Liver (tissue), 3 donors: ENCODE data around the gene BRWD1.

Experiments
- EGR1 ChIP-seq, 2 donors: IDR thresholded peaks; 2 replicates each; pipeline ENCODE4 v1.6.1; 2016 to 2018; ENCODE audit warnings: antibody characterized with exemption in 2 of 2, low read depth in 2 of 2
- TF ChIP-seq, protein P1 (sequence below): fragments of 150-350 bp; IDR thresholded peaks from 2 replicates; pipeline ENCODE4 v1.5.1; 2017; ENCODE audit warnings: improper control_type of control experiment, low read depth, low read length; ENCODE audit not compliant: missing input control
- donor health status: healthy.
- donor health status: healthy.

DNA sequence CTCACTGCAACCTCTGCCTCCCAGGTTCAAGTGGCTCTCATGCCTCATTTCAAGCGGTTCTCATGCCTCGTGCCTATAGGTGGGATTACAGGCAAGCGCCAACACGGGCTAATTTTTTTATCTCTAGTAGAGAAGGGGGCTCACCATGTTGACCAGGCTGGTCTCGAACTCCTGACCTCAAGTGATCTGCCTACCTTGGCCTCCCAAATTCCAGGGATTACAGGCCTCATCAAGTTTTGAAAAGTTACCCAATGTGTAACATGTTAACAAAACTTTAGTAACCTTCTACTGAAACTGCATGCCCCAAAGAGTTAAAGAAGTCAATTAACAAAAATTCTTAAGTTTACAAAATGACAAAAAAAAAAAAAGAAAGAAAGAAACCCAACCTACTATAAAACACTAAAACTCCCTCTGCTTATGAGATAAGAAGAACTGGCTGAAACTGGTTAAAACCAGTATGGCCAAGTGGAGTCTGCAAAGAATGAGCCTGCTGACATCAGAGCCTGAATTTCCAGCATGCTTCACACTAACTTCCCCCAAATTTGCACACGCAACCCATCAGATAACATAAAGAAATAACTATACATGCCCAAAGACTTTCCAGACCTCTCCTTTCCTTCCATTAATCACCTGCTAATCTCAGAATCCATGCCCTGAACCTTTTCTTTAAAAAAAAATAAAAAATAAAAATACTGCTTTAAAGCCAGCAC lies 104.7 kb downstream of the BRWD1 start:
- TF ChIP-seq, protein P1, sequence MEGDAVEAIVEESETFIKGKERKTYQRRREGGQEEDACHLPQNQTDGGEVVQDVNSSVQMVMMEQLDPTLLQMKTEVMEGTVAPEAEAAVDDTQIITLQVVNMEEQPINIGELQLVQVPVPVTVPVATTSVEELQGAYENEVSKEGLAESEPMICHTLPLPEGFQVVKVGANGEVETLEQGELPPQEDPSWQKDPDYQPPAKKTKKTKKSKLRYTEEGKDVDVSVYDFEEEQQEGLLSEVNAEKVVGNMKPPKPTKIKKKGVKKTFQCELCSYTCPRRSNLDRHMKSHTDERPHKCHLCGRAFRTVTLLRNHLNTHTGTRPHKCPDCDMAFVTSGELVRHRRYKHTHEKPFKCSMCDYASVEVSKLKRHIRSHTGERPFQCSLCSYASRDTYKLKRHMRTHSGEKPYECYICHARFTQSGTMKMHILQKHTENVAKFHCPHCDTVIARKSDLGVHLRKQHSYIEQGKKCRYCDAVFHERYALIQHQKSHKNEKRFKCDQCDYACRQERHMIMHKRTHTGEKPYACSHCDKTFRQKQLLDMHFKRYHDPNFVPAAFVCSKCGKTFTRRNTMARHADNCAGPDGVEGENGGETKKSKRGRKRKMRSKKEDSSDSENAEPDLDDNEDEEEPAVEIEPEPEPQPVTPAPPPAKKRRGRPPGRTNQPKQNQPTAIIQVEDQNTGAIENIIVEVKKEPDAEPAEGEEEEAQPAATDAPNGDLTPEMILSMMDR = no peak
- TF ChIP-seq EGR1 (IDR thresholded peaks at IDR 0.05; ENCODE audit: low read depth in 2 of 2) = no peak
